Gastroesophageal sphincter (tissue), 3 donors: Measurements from ENCODE around the gene TMCC1.

Source experiments
- EP300 ChIP-seq: sonication (generic); formaldehyde crosslinking; IDR thresholded peaks from one replicate; pipeline ENCODE4 v1.6.1; 2017; ENCODE audit warnings: antibody characterized with exemption, mild to moderate bottlenecking
- POLR2A ChIP-seq, 2 donors: fragments of 450-650 bp; IDR thresholded peaks; one replicate each; pipeline ENCODE4 v1.6.1; 2017; ENCODE audit warnings: antibody characterized with exemption in 2 of 2, mild to moderate bottlenecking in 2 of 2, moderate library complexity in 1 of 2
- POLR2AphosphoS5 ChIP-seq: sonication (generic); formaldehyde crosslinking; IDR thresholded peaks from one replicate; pipeline ENCODE4 v1.6.1; 2017; ENCODE audit warnings: antibody characterized with exemption
- TF ChIP-seq, protein P1 (sequence below), 4 experiments: fragments of 200-600 bp in 2 of 4; fragments of 450-650 bp in 2 of 4; sonication (generic) in 1 of 4; IDR thresholded peaks; one replicate each; pipeline ENCODE4 v1.5.1; 2017 to 2019; ENCODE audit warnings: antibody characterized with exemption in 4 of 4, mild to moderate bottlenecking in 2 of 4, moderate library complexity in 2 of 4

DNA sequence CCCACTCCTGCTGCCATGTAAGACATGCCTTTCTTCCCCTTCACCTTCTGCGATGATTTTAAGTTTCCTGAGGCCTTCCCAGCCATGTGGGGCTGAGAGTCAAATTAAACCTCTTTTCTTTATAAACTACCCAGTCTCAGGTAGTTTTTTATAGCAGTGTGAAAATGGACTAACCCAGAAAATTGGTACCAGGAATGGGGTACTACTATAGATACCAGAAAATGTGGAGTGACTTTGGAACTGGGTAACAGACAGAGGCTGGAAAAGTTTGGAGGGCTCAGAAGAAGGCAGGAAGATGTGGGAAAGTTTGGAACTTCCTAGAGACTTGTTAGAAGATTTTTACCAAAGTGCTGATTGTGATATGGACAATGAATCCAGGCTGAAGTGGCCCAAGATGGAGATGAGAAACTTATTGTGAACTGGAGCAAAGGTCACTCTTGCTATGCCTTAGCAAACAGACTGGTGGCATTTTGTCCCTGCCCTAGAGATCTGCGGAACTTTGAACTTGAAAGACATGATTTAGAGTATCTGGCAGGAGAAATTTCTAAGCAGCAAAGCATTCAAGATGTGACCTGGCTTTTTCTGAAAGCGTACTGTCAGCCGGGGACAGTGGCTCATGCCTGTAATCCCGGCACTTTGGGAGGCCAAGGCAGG lies 52.7 kb downstream of the TMCC1 start:
- TF ChIP-seq, protein P1, sequence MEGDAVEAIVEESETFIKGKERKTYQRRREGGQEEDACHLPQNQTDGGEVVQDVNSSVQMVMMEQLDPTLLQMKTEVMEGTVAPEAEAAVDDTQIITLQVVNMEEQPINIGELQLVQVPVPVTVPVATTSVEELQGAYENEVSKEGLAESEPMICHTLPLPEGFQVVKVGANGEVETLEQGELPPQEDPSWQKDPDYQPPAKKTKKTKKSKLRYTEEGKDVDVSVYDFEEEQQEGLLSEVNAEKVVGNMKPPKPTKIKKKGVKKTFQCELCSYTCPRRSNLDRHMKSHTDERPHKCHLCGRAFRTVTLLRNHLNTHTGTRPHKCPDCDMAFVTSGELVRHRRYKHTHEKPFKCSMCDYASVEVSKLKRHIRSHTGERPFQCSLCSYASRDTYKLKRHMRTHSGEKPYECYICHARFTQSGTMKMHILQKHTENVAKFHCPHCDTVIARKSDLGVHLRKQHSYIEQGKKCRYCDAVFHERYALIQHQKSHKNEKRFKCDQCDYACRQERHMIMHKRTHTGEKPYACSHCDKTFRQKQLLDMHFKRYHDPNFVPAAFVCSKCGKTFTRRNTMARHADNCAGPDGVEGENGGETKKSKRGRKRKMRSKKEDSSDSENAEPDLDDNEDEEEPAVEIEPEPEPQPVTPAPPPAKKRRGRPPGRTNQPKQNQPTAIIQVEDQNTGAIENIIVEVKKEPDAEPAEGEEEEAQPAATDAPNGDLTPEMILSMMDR (IDR thresholded peaks at IDR 0.05): no peak
- no peak for TF ChIP-seq POLR2AphosphoS5
- TF ChIP-seq EP300: no peak
- TF ChIP-seq POLR2A (IDR thresholded peaks at IDR 0.05): no peak
